ENCODE results near the gene ACOXL.
"Not testable (repeated sequence)": the region's sequence is repeated elsewhere in the genome, so short reads cannot be mapped to it uniquely, and the experiment has no call there.

The ACOXL gene

GRCh38 chr2:110960281-110960680 is 227.9 kb downstream of the ACOXL start:
- H4K20me1 ChIP-seq (ENCODE audit: control insufficient read depth, insufficient read depth, low read depth, low read length) = no peaks in the 10 kb centered on the region
- no peaks in the 10 kb centered on the region for H3K27me3 ChIP-seq (ENCODE audit: control insufficient read depth, low read length)
- TF ChIP-seq EZH2phosphoT487 (IDR thresholded peaks at IDR 0.05; ENCODE audit: borderline replicate concordance, low read length) (no peak), CTCF (IDR thresholded peaks at IDR 0.05; ENCODE audit: low read depth, low read length, poor library complexity, severe bottlenecking) (no peak)
- H3K4me1 ChIP-seq (ENCODE audit: control insufficient read depth, low read length) = no peaks in the 10 kb centered on the region; the same call in 1 of the 2 replicates
- no peaks in the 10 kb centered on the region for H3F3A ChIP-seq (ENCODE audit: control insufficient read depth, insufficient read depth)
- H3K9me2 ChIP-seq (replicated peaks; ENCODE audit: control insufficient read depth, low read length) = no peaks in the 10 kb centered on the region
- H3K9me3 ChIP-seq (ENCODE audit: control insufficient read depth, insufficient read depth, low read length) = peaks cover 3% of the 10 kb centered on the region; the same call in 1 of the 2 replicates
- no peaks in the 10 kb centered on the region for H3K79me2 ChIP-seq (ENCODE audit: control insufficient read depth, low read length)
- no peaks in the 10 kb centered on the region for H3K36me3 ChIP-seq (ENCODE audit: control insufficient read depth, low read length)
- no peak overlapping the region for H3K4me3 ChIP-seq (ENCODE audit: low read length)
- H3K4me2 ChIP-seq (ENCODE audit: low read length) = no peak overlapping the region
- no peak overlapping the region for H3K27ac ChIP-seq (ENCODE audit: low read depth, low read length)

GRCh38 chr2:110960954-110961353 is 228.6 kb downstream of the ACOXL start:
- no peaks in the 10 kb centered on the region for H3K4me1 ChIP-seq (ENCODE audit: control insufficient read depth, low read length)
- no peaks in the 10 kb centered on the region for H3K9me2 ChIP-seq (replicated peaks; ENCODE audit: control insufficient read depth, low read length)
- no peaks in the 10 kb centered on the region for H3K36me3 ChIP-seq (ENCODE audit: control insufficient read depth, low read length)
- no peak overlapping the region for H3K27ac ChIP-seq (ENCODE audit: low read depth, low read length)
- no peaks in the 10 kb centered on the region for H3F3A ChIP-seq (ENCODE audit: control insufficient read depth, insufficient read depth)
- TF ChIP-seq EZH2phosphoT487 (IDR thresholded peaks at IDR 0.05; ENCODE audit: borderline replicate concordance, low read length) (no peak), CTCF (IDR thresholded peaks at IDR 0.05; ENCODE audit: low read depth, low read length, poor library complexity, severe bottlenecking) (no peak)
- H3K79me2 ChIP-seq (ENCODE audit: control insufficient read depth, low read length) = no peaks in the 10 kb centered on the region
- H3K27me3 ChIP-seq (ENCODE audit: control insufficient read depth, low read length) = no peaks in the 10 kb centered on the region
- H3K4me3 ChIP-seq (ENCODE audit: low read length) = no peak overlapping the region
- no peak overlapping the region for H3K4me2 ChIP-seq (ENCODE audit: low read length)
- no peaks in the 10 kb centered on the region for H4K20me1 ChIP-seq (ENCODE audit: control insufficient read depth, insufficient read depth, low read depth, low read length)
- H3K9me3 ChIP-seq (ENCODE audit: control insufficient read depth, insufficient read depth, low read length) = peaks cover 3% of the 10 kb centered on the region; the same call in 1 of the 2 replicates

- H3K9me2 ChIP-seq (replicated peaks; ENCODE audit: control insufficient read depth, low read length); H3K27ac ChIP-seq (ENCODE audit: low read depth, low read length); H4K20me1 ChIP-seq (ENCODE audit: control insufficient read depth, insufficient read depth, low read depth, low read length); H3K4me3 ChIP-seq (ENCODE audit: low read length); H3F3A ChIP-seq (ENCODE audit: control insufficient read depth, insufficient read depth); H3K4me2 ChIP-seq (ENCODE audit: low read length); H3K79me2 ChIP-seq (ENCODE audit: control insufficient read depth, low read length); H3K4me1 ChIP-seq (ENCODE audit: control insufficient read depth, low read length); H3K27me3 ChIP-seq (ENCODE audit: control insufficient read depth, low read length); H3K36me3 ChIP-seq (ENCODE audit: control insufficient read depth, low read length); H3K9me3 ChIP-seq (ENCODE audit: control insufficient read depth, insufficient read depth, low read length): not testable (repeated sequence)
These were observed 229.3 kb downstream of the ACOXL start for GRCh38 chr2:110961643-110962042.

DNA sequence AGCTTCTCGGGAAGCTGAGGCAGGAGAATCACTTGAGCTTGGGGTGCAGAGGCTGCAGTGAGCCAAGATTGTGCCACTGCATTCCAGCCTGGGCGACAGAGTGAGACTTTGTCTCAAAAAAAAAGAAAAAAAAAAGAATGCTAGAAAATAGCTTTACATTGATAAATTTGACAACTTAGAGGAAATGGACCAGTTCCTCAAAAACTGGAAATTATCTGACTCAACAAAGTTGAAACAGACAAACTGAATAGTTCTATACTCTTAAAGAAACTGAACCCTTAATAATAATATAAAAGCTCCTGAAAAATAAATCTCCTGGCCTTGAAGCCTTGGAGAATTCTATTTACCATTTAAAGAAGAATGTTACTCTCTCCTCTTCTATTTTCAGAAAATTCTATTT is 237.3 kb downstream of the ACOXL start:
- Histone ChIP-seq H3K4me2 (ENCODE audit: low read length) (no peak overlapping the region), H4K20me1 (ENCODE audit: control insufficient read depth, insufficient read depth, low read depth, low read length) (no peaks in the 10 kb centered on the region), H3K79me2 (ENCODE audit: control insufficient read depth, low read length) (no peaks in the 10 kb centered on the region), H3K36me3 (ENCODE audit: control insufficient read depth, low read length) (no peaks in the 10 kb centered on the region), H3F3A (ENCODE audit: control insufficient read depth, insufficient read depth) (no peaks in the 10 kb centered on the region), H3K4me3 (ENCODE audit: low read length) (no peak overlapping the region), H3K9me2 (replicated peaks; ENCODE audit: control insufficient read depth, low read length) (no peaks in the 10 kb centered on the region), H3K9me3 (ENCODE audit: control insufficient read depth, insufficient read depth, low read length) (no peaks in the 10 kb centered on the region), H3K27me3 (ENCODE audit: control insufficient read depth, low read length) (no peaks in the 10 kb centered on the region), H3K27ac (ENCODE audit: low read depth, low read length) (no peak overlapping the region), H3K4me1 (ENCODE audit: control insufficient read depth, low read length) (no peaks in the 10 kb centered on the region)
- TF ChIP-seq EZH2phosphoT487 (IDR thresholded peaks at IDR 0.05; ENCODE audit: borderline replicate concordance, low read length) (no peak), CTCF (IDR thresholded peaks at IDR 0.05; ENCODE audit: low read depth, low read length, poor library complexity, severe bottlenecking) (no peak)
